Naive B cell (primary cell): ENCODE measurements around the gene C11orf87. TPM values are rescaled to one million over a fixed set of nuclear protein-coding genes. Genes with fewer than 3 reads are reported as not detected.

Experiments used
- ATAC-seq, 2 donors: fragments of 150-1000 bp; cut with Tn5 transposase; 2 replicates each; pipeline ENCODE4 v1.10.0; 2021; ENCODE audit warnings: low read depth in 2 of 2, mild to moderate bottlenecking in 2 of 2, moderate library complexity in 2 of 2
- DNase-seq: peaks from one replicate; pipeline ENCODE4 v3.0.0; 2022
- H3K27ac Mint-ChIP-seq, 6 donors: one replicate each; pipeline ENCODE4 v1.8.0; 2020 to 2022; ENCODE audit warnings: mild to moderate bottlenecking in 6 of 6, mixed read lengths in 6 of 6, moderate library complexity in 5 of 6, inconsistent platforms in 2 of 6
- H3K27me3 Mint-ChIP-seq, 3 donors: one replicate each; pipeline ENCODE4 v1.8.0; 2021 to 2022; ENCODE audit warnings: mixed read lengths in 3 of 3, mild to moderate bottlenecking in 1 of 3
- H3K36me3 Mint-ChIP-seq, 2 donors: one replicate each; pipeline ENCODE4 v1.8.0; 2020 to 2022; ENCODE audit warnings: mixed read lengths in 2 of 2, inconsistent platforms in 1 of 2, mild to moderate bottlenecking in 1 of 2
- H3K4me1 Mint-ChIP-seq, 3 donors: one replicate each; pipeline ENCODE4 v1.8.0; 2020 to 2022; ENCODE audit warnings: mixed read lengths in 3 of 3, inconsistent platforms in 1 of 3, mild to moderate bottlenecking in 1 of 3, moderate library complexity in 1 of 3
- H3K4me3 Mint-ChIP-seq, 8 donors: one replicate each; pipeline ENCODE4 v1.8.0; 2020 to 2022; ENCODE audit warnings: mild to moderate bottlenecking in 8 of 8, mixed read lengths in 8 of 8, moderate library complexity in 8 of 8, inconsistent platforms in 2 of 8
- H3K9me3 Mint-ChIP-seq, 7 donors: one replicate each; pipeline ENCODE4 v1.8.0; 2020 to 2022; ENCODE audit warnings: mixed read lengths in 7 of 7, mild to moderate bottlenecking in 5 of 7, inconsistent platforms in 2 of 7, moderate library complexity in 1 of 7
- polyA plus RNA-seq, 6 donors: library from polyadenylated mRNA; unstranded; fragments of 300-500 nt; fragmentation: Illumina TruSeq; gene quantifications; one replicate each; pipeline ENCODE4 v1.2.3, GENCODE V29; 2021; ENCODE audit warnings: low read depth in 6 of 6

Gene C11orf87
- polyA plus RNA-seq = not detected

DNA sequence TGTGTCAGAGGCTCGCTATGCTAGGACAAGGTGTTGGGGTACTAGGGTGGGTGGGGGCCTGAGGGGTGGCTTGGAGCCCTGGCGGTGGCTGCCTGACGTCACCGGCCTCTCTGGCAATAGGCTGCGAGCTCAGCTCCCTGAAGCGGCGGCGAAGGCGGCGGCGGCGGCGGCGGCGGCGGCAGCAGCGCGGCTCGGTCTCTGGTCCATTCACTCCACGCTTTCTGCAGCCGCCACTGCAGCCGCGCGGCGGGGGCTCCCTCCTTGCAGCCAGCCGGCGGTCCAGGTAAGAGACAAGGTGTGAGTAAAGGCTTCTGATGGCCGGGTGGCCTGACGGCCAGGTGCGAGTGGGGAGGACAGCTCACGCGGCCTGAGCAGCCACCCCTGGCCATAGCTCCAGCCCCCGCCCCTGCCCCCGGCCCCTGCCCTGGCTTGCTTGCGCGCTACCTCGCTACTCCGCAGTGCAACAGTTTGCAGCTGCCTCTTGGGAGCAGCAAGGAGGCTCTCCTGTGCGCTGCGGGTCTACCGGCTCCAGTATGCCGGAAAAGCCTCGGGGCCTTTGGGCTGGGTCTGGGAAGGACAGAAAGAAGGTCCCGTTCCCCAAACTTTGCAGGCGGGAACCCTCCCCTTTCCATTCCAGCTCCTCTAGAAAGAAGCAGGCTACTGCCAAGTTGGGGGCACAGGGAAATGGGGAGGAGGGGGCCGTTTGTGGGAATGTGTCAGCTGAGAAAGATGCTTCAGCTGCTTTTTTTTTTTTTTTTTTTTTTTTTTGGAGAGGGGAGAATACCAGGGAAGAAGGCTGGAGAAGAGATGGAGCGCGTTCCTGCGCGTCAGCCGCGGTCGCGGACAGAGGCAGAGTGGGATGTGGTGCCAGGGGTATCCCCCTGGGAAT is at the start of gene C11orf87:
Gene C11orf87 (plus strand): TSS at position 210 of the 889 bp plus-strand sequence. CDS start 1,444 bp downstream, outside the sequence.
- Mint-ChIP-seq H3K4me1 (peaks cover 0 to 8% (median 3%) of the 10 kb centered on the region in 3 donors), H3K4me3 (no peak within 1 kb of the TSS), H3K36me3 (peaks cover 0 to 19% of the 10 kb centered on the region in 2 donors), H3K27me3 (peaks cover 30 to 51% (median 46%) of the 10 kb centered on the region in 3 donors), H3K27ac (no peak within 1 kb of the TSS), H3K9me3 (peaks cover 2 to 7% (median 4%) of the 10 kb centered on the region in 7 donors)
- DNase-seq (no peak), ATAC-seq (no peak)

GRCh38 chr11:109374032-109374431 is 48.0 kb upstream of the C11orf87 start:
- Mint-ChIP-seq H3K4me1 (no peaks in the 10 kb centered on the region), H3K27ac (no peak overlapping the region), H3K36me3 (no peaks in the 10 kb centered on the region), H3K27me3 (no peaks in the 10 kb centered on the region), H3K9me3 (peaks cover 2 to 21% (median 5%) of the 10 kb centered on the region in 7 donors), H3K4me3 (no peak overlapping the region)
- ATAC-seq = no peak
- no peak for DNase-seq

- Mint-ChIP-seq H3K9me3 (peaks cover 2 to 17% (median 5%) of the 10 kb centered on the region in 7 donors), H3K4me3 (no peak overlapping the region), H3K27ac (no peak overlapping the region), H3K4me1 (no peaks in the 10 kb centered on the region), H3K36me3 (no peaks in the 10 kb centered on the region), H3K27me3 (no peaks in the 10 kb centered on the region)
- DNase-seq = no peak
- ATAC-seq = no peak
These were observed 47.5 kb upstream of the C11orf87 start for GRCh38 chr11:109374441-109374840.

DNA sequence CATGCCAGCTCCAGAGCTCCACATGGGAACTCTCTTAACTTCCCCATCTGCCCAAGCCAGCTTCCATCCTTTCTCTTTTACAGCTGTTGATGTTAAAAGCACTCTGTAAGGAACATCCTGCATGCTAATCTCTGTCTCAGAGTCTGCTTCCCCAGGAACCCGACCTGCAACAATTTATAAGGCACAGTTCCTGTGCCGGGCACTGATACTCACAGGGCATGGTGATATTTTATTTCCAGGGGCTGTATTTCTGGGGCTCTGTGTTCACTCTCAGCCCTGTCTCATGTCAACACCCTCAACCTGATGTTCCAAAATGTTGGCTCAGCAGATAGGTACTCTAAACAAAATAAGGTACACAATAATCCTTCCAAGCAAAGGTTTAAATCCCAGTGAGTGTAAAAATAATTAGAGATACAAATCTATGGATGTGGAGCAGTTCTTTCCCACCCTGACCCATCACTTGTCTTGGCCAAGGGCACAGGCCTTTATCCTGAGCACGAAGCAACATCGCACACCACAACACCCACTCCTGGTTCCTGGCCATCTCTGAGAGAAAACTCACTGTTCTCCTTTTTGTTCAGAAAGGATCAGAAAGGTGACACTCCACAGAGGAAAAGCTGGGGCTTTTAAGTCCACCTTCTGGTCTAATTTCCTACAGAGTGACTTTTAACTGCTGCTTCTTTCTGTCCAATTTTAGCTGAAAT is 44.8 kb upstream of the C11orf87 start:
- no peak overlapping the region for H3K27ac Mint-ChIP-seq
- peaks cover 0 to 3% (median 0%) of the 10 kb centered on the region in 3 donors for H3K27me3 Mint-ChIP-seq
- H3K4me3 Mint-ChIP-seq = no peak overlapping the region
- no peak for ATAC-seq
- H3K9me3 Mint-ChIP-seq = peaks cover 0 to 12% (median 0%) of the 10 kb centered on the region in 7 donors
- no peaks in the 10 kb centered on the region for H3K4me1 Mint-ChIP-seq
- no peaks in the 10 kb centered on the region for H3K36me3 Mint-ChIP-seq
- no peak for DNase-seq

DNA sequence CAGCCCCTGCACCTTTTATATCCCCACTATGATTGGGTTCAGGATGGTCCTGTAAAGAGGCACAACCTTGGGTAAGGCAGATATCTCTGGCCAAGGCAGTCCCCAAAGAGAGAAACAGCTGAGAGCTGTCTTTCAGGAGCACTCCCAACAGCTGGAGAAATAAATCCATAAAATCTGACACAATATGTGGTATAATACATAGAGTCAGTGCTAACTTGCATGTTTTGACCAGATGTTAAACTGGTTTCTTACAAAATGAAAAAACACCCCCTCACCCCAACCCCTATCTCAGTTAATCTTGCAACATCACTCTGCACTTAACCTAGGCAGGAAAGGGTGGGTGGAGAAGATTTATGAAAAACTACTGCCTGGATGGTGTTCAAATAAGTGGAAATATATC is 44.0 kb upstream of the C11orf87 start:
- Mint-ChIP-seq H3K27me3 (peaks cover 0 to 3% (median 0%) of the 10 kb centered on the region in 3 donors), H3K9me3 (peaks cover 0 to 12% (median 1%) of the 10 kb centered on the region in 7 donors), H3K4me1 (no peaks in the 10 kb centered on the region), H3K36me3 (no peaks in the 10 kb centered on the region), H3K27ac (no peak overlapping the region), H3K4me3 (no peak overlapping the region)
- DNase-seq = no peak
- ATAC-seq = no peak

GRCh38 chr11:109383306-109383705 is 38.7 kb upstream of the C11orf87 start:
- Mint-ChIP-seq H3K4me3 (no peak overlapping the region), H3K36me3 (no peaks in the 10 kb centered on the region), H3K27ac (no peak overlapping the region), H3K27me3 (peaks cover 0 to 3% (median 0%) of the 10 kb centered on the region in 3 donors), H3K9me3 (peaks cover 0 to 7% (median 2%) of the 10 kb centered on the region in 7 donors), H3K4me1 (no peaks in the 10 kb centered on the region)
- no peak for DNase-seq
- ATAC-seq = no peak

DNA sequence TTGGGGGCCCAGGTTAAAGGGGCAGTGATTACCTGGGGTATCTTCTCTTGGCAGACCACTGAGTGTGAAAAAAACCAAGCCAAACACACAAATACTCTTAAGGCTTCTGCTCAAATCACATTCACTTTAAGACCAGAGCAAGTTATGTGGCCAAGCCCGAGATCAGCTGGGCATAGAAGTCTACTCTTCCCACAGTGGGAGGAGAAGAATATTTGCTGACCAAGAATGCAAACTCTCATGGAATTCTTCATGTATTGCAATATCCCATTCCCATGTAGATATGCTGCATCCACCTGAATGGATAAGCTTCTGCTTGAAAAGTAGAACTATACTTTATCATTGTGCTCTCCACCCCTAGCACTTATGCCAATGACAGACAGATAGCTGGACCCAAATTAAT is 37.1 kb upstream of the C11orf87 start:
- ATAC-seq = no peak
- no peak overlapping the region for H3K27ac Mint-ChIP-seq
- no peaks in the 10 kb centered on the region for H3K36me3 Mint-ChIP-seq
- H3K9me3 Mint-ChIP-seq = peaks cover 0 to 4% (median under 1%) of the 10 kb centered on the region in 7 donors
- H3K4me3 Mint-ChIP-seq = no peak overlapping the region
- no peaks in the 10 kb centered on the region for H3K4me1 Mint-ChIP-seq
- DNase-seq = no peak
- H3K27me3 Mint-ChIP-seq = peaks cover 0 to under 1% (median 0%) of the 10 kb centered on the region in 3 donors

GRCh38 chr11:109388982-109389381 is 33.0 kb upstream of the C11orf87 start:
- no peak overlapping the region for H3K27ac Mint-ChIP-seq
- DNase-seq = no peak
- no peak for ATAC-seq
- no peaks in the 10 kb centered on the region for H3K36me3 Mint-ChIP-seq
- H3K27me3 Mint-ChIP-seq = no peaks in the 10 kb centered on the region
- H3K4me1 Mint-ChIP-seq = no peaks in the 10 kb centered on the region
- H3K4me3 Mint-ChIP-seq = no peak overlapping the region
- peaks cover 0 to 11% (median 2%) of the 10 kb centered on the region in 7 donors for H3K9me3 Mint-ChIP-seq

GRCh38 chr11:109390752-109391151 is 31.2 kb upstream of the C11orf87 start:
- DNase-seq (no peak), ATAC-seq (no peak)
- Mint-ChIP-seq H3K36me3 (no peaks in the 10 kb centered on the region), H3K27me3 (no peaks in the 10 kb centered on the region), H3K4me1 (no peaks in the 10 kb centered on the region), H3K4me3 (no peak overlapping the region), H3K9me3 (peaks cover 0 to 11% (median 2%) of the 10 kb centered on the region in 7 donors), H3K27ac (no peak overlapping the region)

DNA sequence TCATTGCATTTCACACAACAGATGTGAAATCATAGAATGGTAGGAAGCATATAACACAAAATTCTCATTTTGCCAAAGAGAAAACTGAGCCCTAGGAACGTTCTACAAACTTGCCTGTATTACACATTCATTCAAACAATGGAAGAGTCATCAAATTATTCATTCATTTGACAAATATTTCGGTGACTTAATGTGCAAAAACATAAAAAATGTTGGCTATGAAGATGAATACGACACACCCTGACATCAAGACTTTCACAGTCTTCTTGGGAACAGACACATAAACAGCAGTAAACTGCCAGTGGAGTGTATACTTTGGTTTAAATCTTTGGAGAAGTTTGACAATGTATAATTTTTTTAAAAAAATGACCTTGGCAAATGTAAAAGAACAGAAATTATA is 20.4 kb upstream of the C11orf87 start:
- no peak for DNase-seq
- H3K27me3 Mint-ChIP-seq = no peaks in the 10 kb centered on the region
- no peak overlapping the region for H3K27ac Mint-ChIP-seq
- no peak overlapping the region for H3K4me3 Mint-ChIP-seq
- no peak for ATAC-seq
- H3K9me3 Mint-ChIP-seq = peaks cover 0 to 9% (median 4%) of the 10 kb centered on the region in 7 donors
- H3K4me1 Mint-ChIP-seq = no peaks in the 10 kb centered on the region
- H3K36me3 Mint-ChIP-seq = no peaks in the 10 kb centered on the region

GRCh38 chr11:109405671-109406070 is 16.3 kb upstream of the C11orf87 start:
- Mint-ChIP-seq H3K4me1 (no peaks in the 10 kb centered on the region), H3K9me3 (peaks cover 0 to 5% (median 0%) of the 10 kb centered on the region in 7 donors), H3K27ac (no peak overlapping the region), H3K27me3 (no peaks in the 10 kb centered on the region), H3K4me3 (no peak overlapping the region), H3K36me3 (no peaks in the 10 kb centered on the region)
- ATAC-seq (no peak), DNase-seq (no peak)

GRCh38 chr11:109416601-109417000 is 5.4 kb upstream of the C11orf87 start:
- Mint-ChIP-seq H3K27ac (no peak overlapping the region), H3K4me1 (peaks cover 0 to 1% (median 1%) of the 10 kb centered on the region in 3 donors), H3K4me3 (no peak overlapping the region), H3K9me3 (peaks cover 0 to 6% (median 2%) of the 10 kb centered on the region in 7 donors), H3K27me3 (peaks cover 11 to 16% (median 12%) of the 10 kb centered on the region in 3 donors), H3K36me3 (peaks cover 0 to 8% of the 10 kb centered on the region in 2 donors)
- DNase-seq (no peak), ATAC-seq (no peak)

GRCh38 chr11:109422870-109423465 is 978 bp downstream of the C11orf87 start:
- ATAC-seq (no peak), DNase-seq (no peak)
- peaks cover 0 to 8% (median 3%) of the 10 kb centered on the region in 3 donors for H3K4me1 Mint-ChIP-seq
- H3K9me3 Mint-ChIP-seq = peaks cover 2 to 7% (median 4%) of the 10 kb centered on the region in 7 donors
- peaks cover 0 to 19% of the 10 kb centered on the region in 2 donors for H3K36me3 Mint-ChIP-seq
- peaks cover 30 to 51% (median 46%) of the 10 kb centered on the region in 3 donors for H3K27me3 Mint-ChIP-seq
- H3K4me3 Mint-ChIP-seq = no peak overlapping the region
- no peak overlapping the region for H3K27ac Mint-ChIP-seq
